GM21723 (cell line): ENCODE data around the gene LRBA.

ENCODE experiments used
- ATAC-seq: cut with Tn5 transposase; IDR thresholded peaks from one replicate; pipeline ENCODE4 v1.9.1; 2021; ENCODE audit warnings: mild to moderate bottlenecking, moderate library complexity; ENCODE audit not compliant: unreplicated experiment

Gene LRBA

GRCh38 chr4:150598909-150599308 lies 416.2 kb downstream of the LRBA start:
- no peak for ATAC-seq

GRCh38 chr4:150593996-150594395 lies 421.1 kb downstream of the LRBA start:
- ATAC-seq, result no peak

- ATAC-seq, result no peak
Observed at GRCh38 chr4:150591904-150592303, 423.2 kb downstream of the LRBA start.

- ATAC-seq, result no peak
Observed at GRCh38 chr4:150591406-150591805, 423.7 kb downstream of the LRBA start.

- no peak for ATAC-seq
Observed at GRCh38 chr4:150590631-150591030, 424.5 kb downstream of the LRBA start.

GRCh38 chr4:150589157-150589556 lies 425.9 kb downstream of the LRBA start:
- ATAC-seq, result no peak

GRCh38 chr4:150588316-150588715 lies 426.8 kb downstream of the LRBA start:
- no peak for ATAC-seq

- ATAC-seq, result no peak
Observed at GRCh38 chr4:150586162-150586810, 428.8 kb downstream of the LRBA start.

- ATAC-seq, result no peak
Observed at GRCh38 chr4:150585611-150586010, 429.5 kb downstream of the LRBA start.

GRCh38 chr4:150584111-150584915 lies 430.8 kb downstream of the LRBA start:
- no peak for ATAC-seq

- no peak for ATAC-seq
Observed at GRCh38 chr4:150583287-150584110, 431.6 kb downstream of the LRBA start.

- no peak for ATAC-seq
Observed at GRCh38 chr4:150582873-150583286, 432.2 kb downstream of the LRBA start.

- no peak for ATAC-seq
Observed at GRCh38 chr4:150582146-150582872, 432.8 kb downstream of the LRBA start, which contains the start of gene MAB21L2. TSS of gene MAB21L2 (plus strand) at chr4:150582151. CDS start at chr4:150583030, 879 bp downstream.

- no peak for ATAC-seq
Observed at GRCh38 chr4:150581641-150582051, 433.4 kb downstream of the LRBA start.

GRCh38 chr4:150581056-150581605 lies 434.0 kb downstream of the LRBA start:
- no peak for ATAC-seq

- no peak for ATAC-seq
Observed at GRCh38 chr4:150580306-150580705, 434.8 kb downstream of the LRBA start.

GRCh38 chr4:150579551-150580234 lies 435.4 kb downstream of the LRBA start:
- ATAC-seq, result no peak

GRCh38 chr4:150578745-150579501 lies 436.2 kb downstream of the LRBA start:
- ATAC-seq, result no peak

- ATAC-seq, result no peak
Observed at GRCh38 chr4:150577796-150578195, 437.3 kb downstream of the LRBA start.
